HS-5 (cell line): Measurements from ENCODE around the gene GFI1B.
"Not testable (repeated sequence)": the region's sequence is repeated elsewhere in the genome, so short reads cannot be mapped to it uniquely, and the experiment has no call there.

Experiments
- DNase-seq: peaks from one replicate; pipeline ENCODE4 v3.0.0-alpha.2; 2012; ENCODE audit warnings: low read depth

The GFI1B gene

GRCh38 chr9:133014696-133015095, 36.2 kb downstream of the GFI1B start:
- DNase-seq = no peak

GRCh38 chr9:133023117-133023890, 44.8 kb downstream of the GFI1B start:
- DNase-seq = no peak

GRCh38 chr9:133026426-133026825, 47.9 kb downstream of the GFI1B start:
- no peak for DNase-seq

DNA sequence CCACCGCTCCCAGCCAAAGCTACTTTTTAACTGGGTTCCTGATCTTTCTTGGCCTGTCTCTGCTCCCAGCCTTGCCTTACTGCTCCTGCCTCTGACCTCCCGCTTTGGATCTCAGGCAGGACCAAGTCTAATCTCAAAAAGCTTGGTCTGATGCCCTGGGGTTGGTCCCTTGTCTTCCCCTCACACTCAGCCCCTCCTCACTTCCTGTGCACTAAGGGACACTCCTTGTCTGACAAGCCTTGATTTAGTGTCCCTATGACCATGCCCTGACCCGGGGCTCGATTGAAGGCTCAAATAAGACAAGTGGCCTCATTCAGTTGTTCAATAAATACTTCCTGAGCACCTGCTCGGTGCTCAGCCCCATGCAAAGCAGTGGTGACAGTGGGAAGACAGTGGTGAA, 48.6 kb downstream of the GFI1B start:
- DNase-seq = no peak

- no peak for DNase-seq
Measured at GRCh38 chr9:133028221-133028620, 49.7 kb downstream of the GFI1B start.

GRCh38 chr9:133029994-133030316, 51.5 kb downstream of the GFI1B start:
- DNase-seq = no peak

- peak; percentile 98 for DNase-seq
Measured at GRCh38 chr9:133030317-133031129, 52.0 kb downstream of the GFI1B start, which contains the start of gene GTF3C5. Gene GTF3C5, plus strand, starts transcription at chr9:133030997. Its CDS starts 15 bp downstream, at chr9:133031012.

DNA sequence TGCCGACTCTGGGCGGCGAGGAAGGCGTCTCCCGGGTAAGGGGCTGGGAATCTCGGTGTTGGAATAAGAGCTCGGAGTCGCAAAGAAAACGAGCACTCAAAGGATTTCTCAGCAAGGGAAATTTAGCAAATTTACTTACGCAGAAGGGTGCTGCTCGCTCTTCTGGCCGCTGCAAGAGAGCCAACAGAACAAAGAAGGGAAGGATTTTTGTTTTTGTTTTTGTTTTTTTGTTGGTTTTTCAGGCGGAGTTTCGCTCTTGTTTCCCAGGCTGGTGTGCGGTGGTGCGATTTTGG, 52.6 kb downstream of the GFI1B start:
- no peak for DNase-seq

- no peak for DNase-seq
Measured at GRCh38 chr9:133031496-133031911, 53.0 kb downstream of the GFI1B start.

DNA sequence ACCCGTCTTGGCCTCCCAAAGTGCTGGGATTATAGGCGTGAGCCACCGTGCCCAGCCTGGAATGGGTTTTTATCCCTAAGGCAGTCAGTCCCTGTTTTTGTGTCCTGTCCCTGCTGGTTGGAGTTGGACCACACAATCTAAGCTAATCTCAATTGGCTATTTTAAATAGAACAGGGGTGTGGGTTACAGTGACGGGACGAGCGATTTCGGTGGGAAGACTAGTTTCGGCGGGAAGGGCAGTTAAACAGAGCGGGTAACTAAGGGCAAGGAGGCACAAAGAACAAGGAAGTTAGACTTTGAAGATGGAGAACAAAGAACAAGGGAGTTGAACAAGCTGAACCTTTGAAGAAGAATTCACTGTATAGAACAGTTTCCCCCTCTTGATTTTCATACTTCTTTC, 53.7 kb downstream of the GFI1B start:
- no peak for DNase-seq

- no peak for DNase-seq
Measured at GRCh38 chr9:133035669-133036068, 57.2 kb downstream of the GFI1B start.

DNA sequence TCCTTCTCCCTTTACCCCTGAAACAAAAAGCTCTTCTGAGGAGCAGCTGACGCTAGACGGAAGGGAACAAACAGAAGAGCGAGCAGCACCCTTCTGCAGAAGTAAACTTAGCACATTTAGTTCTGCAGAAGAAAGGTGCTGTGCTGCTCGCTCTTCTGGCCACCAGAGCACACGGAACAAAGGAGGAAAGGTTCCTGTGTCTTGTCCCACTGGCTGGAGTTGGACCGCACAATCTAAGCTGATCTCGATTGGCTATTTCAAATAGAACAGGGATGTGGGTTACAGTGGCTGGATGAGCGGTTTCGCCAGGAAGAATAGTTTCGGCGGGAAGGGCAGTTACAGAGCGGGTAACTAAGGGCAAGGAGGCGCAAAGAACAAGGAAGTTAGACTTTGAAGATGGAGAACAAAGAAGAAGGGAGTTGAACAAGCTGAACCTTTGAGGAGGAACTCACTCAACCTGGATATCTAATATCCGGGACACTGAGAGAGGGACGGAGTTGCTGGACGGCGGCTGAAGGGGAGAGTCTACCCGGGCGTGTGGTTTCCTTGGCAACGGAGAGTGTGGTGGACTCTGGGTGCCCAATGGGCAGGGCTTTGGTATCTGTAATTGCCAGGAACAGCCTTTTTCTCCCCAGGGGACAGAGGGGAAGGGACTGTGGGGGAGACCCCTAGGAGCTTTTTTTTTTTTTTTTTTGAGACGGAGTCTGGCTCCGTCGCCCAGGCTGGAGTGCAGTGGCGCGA, 59.5 kb downstream of the GFI1B start:
- no peak for DNase-seq

GRCh38 chr9:133040892-133041479, 62.5 kb downstream of the GFI1B start:
- DNase-seq = not testable (repeated sequence)
